NOMO-1 treated with DMSO at 0.1 percent for 48 hours (cell line): ENCODE data around the gene DEFB108B.
"Not testable (repeated sequence)": the region's sequence is repeated elsewhere in the genome, so short reads cannot be mapped to it uniquely, and the experiment has no call there.

Experiments used
- DNase-seq: peaks from one replicate; lab custom pipeline; 2025; ENCODE audit not compliant: unreplicated experiment; lab: John Stamatoyannopoulos, UW

DEFB108B gene

GRCh38 chr11:71832811-71833210, at the start of gene DEFB108B:
DEFB108B (plus strand) TSS chr11:71833200; CDS start chr11:71833200, 0 bp downstream.
- DNase-seq = not testable (repeated sequence)

GRCh38 chr11:71786114-71786847, 46.7 kb upstream of the DEFB108B start:
- not testable (repeated sequence) for DNase-seq

- peak; percentile 96 for DNase-seq
Observed at GRCh38 chr11:71786848-71787097, 46.2 kb upstream of the DEFB108B start.

GRCh38 chr11:71787098-71787823, 45.7 kb upstream of the DEFB108B start:
- DNase-seq = peak; percentile 95

GRCh38 chr11:71787824-71788454, 45.1 kb upstream of the DEFB108B start:
- peak; percentile 8 for DNase-seq

GRCh38 chr11:71789444-71790196, 43.4 kb upstream of the DEFB108B start:
- not testable (repeated sequence) for DNase-seq

GRCh38 chr11:71791111-71791510, 41.9 kb upstream of the DEFB108B start:
- not testable (repeated sequence) for DNase-seq

- not testable (repeated sequence) for DNase-seq
Observed at GRCh38 chr11:71792621-71793235, 40.3 kb upstream of the DEFB108B start.

GRCh38 chr11:71794386-71795040, 38.5 kb upstream of the DEFB108B start:
- DNase-seq = not testable (repeated sequence)

- not testable (repeated sequence) for DNase-seq
Observed at GRCh38 chr11:71795236-71795635, 37.8 kb upstream of the DEFB108B start.

- not testable (repeated sequence) for DNase-seq
Observed at GRCh38 chr11:71796016-71796415, 37.0 kb upstream of the DEFB108B start.

- not testable (repeated sequence) for DNase-seq
Observed at GRCh38 chr11:71796781-71797180, 36.2 kb upstream of the DEFB108B start.

GRCh38 chr11:71799556-71800128, 33.4 kb upstream of the DEFB108B start:
- DNase-seq = not testable (repeated sequence)

- peak; percentile 55 for DNase-seq
Observed at GRCh38 chr11:71800335-71800953, 32.6 kb upstream of the DEFB108B start.

- DNase-seq = not testable (repeated sequence)
Observed at GRCh38 chr11:71801026-71801425, 32.0 kb upstream of the DEFB108B start.

GRCh38 chr11:71802874-71803273, 30.1 kb upstream of the DEFB108B start:
- not testable (repeated sequence) for DNase-seq

GRCh38 chr11:71804158-71804947, 28.6 kb upstream of the DEFB108B start:
- DNase-seq = not testable (repeated sequence)

GRCh38 chr11:71812529-71812928, 20.5 kb upstream of the DEFB108B start:
- not testable (repeated sequence) for DNase-seq
